HG03520 (cell line): Measurements from ENCODE around the gene MAPKAP1.
"Not testable (repeated sequence)": the region's sequence is repeated elsewhere in the genome, so short reads cannot be mapped to it uniquely, and the experiment has no call there.

Source experiments
- ATAC-seq: cut with Tn5 transposase; IDR thresholded peaks from one replicate; pipeline ENCODE4 v1.9.1; 2021; ENCODE audit warnings: mild to moderate bottlenecking, moderate library complexity; ENCODE audit not compliant: unreplicated experiment

MAPKAP1 gene

GRCh38 chr9:125732562-125732961 is 25.6 kb upstream of the MAPKAP1 start:
- ATAC-seq: no peak

- ATAC-seq: no peak
Observed at GRCh38 chr9:125730168-125730567, 23.2 kb upstream of the MAPKAP1 start.

DNA sequence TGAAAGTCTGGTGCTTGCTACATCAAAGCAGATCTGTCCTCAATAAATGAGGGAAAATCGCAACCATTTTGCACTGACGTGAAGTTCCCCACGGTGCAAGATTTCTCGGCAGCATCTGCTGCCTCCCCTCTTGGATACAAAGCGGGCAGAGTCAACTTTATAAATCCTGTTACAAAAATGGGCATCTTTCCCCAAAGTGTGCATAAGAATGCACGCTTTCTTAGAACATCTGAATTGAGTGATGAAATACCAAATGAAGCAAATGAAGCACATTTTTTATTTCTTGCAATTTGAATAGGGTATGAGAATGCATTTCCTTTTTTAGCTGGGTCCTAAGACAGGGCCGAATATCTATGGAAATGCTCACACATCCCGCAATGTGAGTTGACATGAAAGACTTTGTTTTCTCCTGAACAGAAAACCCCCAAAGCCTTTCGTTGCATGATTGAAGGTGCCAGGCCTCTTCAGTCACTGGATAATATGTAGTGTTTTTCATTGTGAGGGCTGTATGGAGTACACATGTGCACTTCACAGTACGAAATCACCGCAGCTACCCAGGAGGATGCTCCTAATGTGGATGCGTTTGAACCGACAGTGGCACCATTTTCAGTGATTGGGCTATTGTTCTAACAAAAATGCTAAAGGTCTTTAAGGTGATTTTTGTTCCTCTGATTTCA is 19.6 kb upstream of the MAPKAP1 start:
- no peak for ATAC-seq

- ATAC-seq: peak; percentile 9
Observed at GRCh38 chr9:125707472-125707804, 430 bp upstream of the MAPKAP1 start.

GRCh38 chr9:125705893-125706292 is 1.1 kb downstream of the MAPKAP1 start:
- no peak for ATAC-seq

- no peak for ATAC-seq
Observed at GRCh38 chr9:125703662-125704061, 3.3 kb downstream of the MAPKAP1 start.

DNA sequence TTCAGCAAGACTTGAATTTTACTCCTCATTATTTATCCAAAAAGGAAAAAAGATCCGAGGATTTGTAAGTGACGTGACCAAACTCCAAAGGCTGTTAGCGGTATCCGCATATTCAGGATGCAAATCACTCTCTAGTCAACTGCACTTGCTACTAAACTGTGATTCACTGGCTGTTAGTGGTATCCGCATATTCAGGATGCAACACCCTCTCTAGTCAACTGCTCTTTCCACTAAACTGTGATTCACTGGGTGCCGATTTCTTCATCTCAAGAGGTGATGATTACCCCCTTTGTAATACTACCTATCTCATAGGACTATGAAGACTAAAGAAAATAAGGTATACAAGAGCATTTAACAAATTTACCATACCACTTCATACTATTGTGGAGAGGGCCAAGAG is 5.7 kb downstream of the MAPKAP1 start:
- no peak for ATAC-seq

DNA sequence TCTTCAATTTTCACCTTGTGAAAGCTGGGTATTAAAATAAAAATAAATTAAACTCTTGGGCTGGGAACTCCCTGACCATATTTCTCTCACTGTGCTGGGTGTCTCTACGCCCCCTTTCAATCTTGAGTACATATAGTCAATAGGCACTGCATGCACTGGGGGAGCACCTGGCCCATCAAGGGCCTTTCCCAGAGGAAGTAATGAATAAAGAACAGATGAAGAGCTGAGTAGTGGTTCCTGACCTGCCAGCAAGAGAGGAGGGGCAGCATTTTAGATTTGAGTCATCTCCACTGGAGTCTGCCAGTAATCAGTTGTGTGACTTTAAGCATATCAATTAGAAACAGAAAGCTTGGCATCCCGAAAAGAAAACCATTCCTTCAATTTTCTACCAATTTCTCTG is 6.2 kb downstream of the MAPKAP1 start:
- ATAC-seq: peak; percentile 79

DNA sequence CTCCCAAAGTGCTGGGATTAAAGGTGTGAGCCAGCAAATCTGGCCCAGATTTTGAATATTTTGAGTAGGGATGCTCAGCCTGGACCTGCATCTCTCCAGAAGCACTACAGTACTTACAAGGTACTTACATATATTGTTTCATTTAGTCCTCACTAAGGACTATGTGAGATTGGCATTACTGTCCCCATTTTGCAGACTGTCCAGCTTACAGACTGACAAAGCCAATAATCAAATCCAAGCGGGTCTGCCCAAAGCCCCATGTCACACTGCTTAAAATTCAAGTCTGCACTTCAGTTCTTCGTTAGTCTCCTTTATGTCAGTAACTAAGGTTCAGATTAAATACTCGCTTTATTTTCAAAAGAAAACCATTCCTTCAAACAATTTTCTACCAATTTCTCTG is 7.1 kb downstream of the MAPKAP1 start:
- no peak for ATAC-seq

GRCh38 chr9:125696106-125696647 is 10.8 kb downstream of the MAPKAP1 start:
- ATAC-seq: no peak

DNA sequence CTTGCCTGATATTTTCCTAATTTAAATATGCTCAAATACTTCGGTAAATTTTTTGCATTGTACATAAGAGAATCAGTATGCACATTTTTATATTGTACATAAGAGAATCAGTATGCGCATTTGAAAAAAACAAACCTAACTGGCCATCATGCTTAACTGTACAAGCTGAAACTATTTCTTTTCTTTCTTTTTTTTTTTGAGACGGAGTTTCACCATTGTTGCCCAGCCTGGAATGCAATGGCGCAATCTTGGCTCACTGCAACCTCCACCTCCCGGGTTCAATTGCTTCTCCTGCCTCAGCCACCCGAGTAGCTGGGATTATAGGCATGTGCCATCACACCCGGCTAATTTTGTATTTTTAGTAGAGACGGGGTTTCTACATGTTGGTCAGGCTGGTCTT is 11.5 kb downstream of the MAPKAP1 start:
- not testable (repeated sequence) for ATAC-seq

- ATAC-seq: no peak
Observed at GRCh38 chr9:125694478-125694877, 12.5 kb downstream of the MAPKAP1 start.

GRCh38 chr9:125693492-125693891 is 13.5 kb downstream of the MAPKAP1 start:
- ATAC-seq: not testable (repeated sequence)

GRCh38 chr9:125691869-125692268 is 15.1 kb downstream of the MAPKAP1 start:
- ATAC-seq: no peak

- no peak for ATAC-seq
Observed at GRCh38 chr9:125690679-125691078, 16.3 kb downstream of the MAPKAP1 start.

DNA sequence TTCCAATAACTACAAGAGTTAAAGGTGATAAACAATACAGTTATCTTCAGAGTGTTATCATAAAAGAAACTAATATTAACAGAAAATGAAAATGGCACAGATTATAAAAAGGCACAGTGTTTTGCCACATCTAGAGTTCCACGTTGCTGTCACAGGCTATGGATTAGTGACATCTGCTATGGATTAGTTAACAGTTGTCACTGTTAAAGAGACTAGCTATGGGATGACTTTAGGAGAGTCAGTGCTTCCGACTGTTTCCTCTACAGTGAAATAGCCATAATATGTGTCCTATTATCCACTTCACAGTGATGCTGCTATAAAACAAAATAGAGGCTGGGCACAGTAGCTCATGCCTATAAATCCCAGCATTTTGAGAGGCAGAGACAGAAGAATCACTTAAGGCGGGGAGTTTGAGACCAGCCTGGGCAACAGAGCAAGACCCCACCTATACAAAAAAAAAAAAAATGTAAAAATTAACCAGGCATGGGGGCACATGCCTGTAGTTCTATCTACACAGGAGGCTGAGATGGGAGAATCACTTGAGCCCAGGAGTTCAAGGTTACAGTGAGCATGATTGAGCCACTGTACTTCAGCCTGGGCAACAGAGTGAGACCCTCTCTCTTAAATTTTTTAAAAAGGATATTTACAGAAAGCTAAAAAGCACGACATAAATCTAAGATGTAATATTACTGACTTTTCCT is 19.7 kb downstream of the MAPKAP1 start:
- ATAC-seq: no peak

DNA sequence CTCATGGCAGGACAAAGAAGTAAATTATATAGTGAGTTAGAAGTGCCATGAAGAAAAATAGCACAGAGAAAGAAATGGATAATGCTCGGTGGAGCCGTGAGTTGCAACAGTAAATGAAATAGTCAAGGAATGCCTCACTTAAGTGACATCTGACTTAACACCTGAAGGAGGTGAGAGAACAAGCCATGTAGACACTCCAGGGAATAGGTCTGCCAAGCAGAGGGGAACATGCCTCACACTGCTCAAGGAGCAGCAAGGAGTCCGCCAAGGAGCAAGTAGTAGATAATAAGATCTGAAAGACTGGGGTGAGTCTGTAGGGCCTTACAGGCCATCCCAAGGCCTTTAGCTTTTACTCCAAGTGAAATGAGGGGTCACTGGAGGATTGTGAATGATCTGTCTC is 21.8 kb downstream of the MAPKAP1 start:
- ATAC-seq: no peak

- no peak for ATAC-seq
Observed at GRCh38 chr9:125683486-125683885, 23.5 kb downstream of the MAPKAP1 start.

- no peak for ATAC-seq
Observed at GRCh38 chr9:125682340-125682739, 24.7 kb downstream of the MAPKAP1 start.

DNA sequence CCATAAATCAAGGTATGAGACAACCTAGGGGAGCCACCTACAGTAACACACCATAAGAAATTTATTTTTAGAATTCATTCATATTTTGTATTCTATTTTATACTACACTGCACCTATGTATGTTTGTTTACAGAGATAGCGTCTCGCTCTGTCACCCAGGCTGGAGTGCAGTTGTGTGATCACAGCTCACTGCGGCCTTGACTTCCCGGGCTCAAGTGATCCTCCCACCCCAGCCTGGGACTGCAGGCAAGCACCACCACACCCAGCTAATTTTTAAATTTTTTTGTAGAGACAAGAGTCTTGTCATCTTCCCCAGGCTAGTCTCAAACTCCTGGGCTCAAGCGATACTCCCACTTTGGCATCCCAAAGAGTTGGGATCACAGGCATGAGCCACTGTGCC is 25.4 kb downstream of the MAPKAP1 start:
- ATAC-seq: no peak

- ATAC-seq: no peak
Observed at GRCh38 chr9:125681086-125681622, 25.9 kb downstream of the MAPKAP1 start.

DNA sequence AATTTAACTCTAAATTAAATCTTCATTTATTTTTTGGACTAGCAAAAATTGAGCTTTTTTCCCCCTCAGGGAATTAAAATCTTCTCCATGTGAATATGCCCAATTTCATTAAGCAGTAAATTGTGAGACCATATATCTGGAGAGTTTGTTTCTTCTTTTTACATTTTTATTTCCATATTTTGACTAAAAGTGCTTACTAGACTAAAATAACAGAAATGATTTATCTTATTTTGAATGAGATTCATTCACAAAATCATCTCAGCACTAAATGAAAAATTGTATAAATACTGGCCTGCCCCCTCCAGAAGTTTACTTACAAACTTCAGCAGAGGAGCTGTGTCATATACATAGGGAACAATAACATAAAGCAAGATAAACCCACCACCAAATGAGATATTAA is 26.6 kb downstream of the MAPKAP1 start:
- no peak for ATAC-seq
